GM12878 (cell line): ENCODE results near the gene RIMBP2. TPM values are rescaled to one million over a fixed set of nuclear protein-coding genes. Genes with fewer than 3 reads are reported as not detected.

Experiments used
- ATAC-seq: fragments of 200-7000 bp; cut with Tn5 transposase; 3 replicates; pipeline ENCODE4 v1.9.1; 2020; ENCODE audit warnings: mild to moderate bottlenecking, moderate library complexity
- BruUV-seq: library from RNA; stranded (reverse); fragments of 400-500 nt; replicated peaks from 2 replicates; lab custom pipeline; 2021; lab: Mats Ljungman, UMichigan
- CTCF ChIA-PET: fragments of 300-600 bp; sonication (Branson Sonifier 250); formaldehyde crosslinking; extraction: SDS; loops from one replicate; lab custom pipeline; 2021; ENCODE audit warnings: inconsistent platforms; lab: Yijun Ruan, JAX
- POLR2A ChIA-PET: fragments of 350-600 bp; formaldehyde crosslinking; extraction: SDS; loops from one replicate; lab custom pipeline; 2021; ENCODE audit warnings: inconsistent platforms; lab: Charles Lee
- RAD21 ChIA-PET: fragments of 300-600 bp; sonication (Branson Sonifier 250); formaldehyde crosslinking; loops from one replicate; lab custom pipeline; 2023; ENCODE audit warnings: antibody characterized with exemption; ENCODE audit not compliant: unreplicated experiment; lab: Charles Lee
- SMC1A ChIA-PET: fragments of 300-600 bp; sonication (Branson Sonifier 250); formaldehyde crosslinking; loops from one replicate; lab custom pipeline; 2023; ENCODE audit not compliant: unreplicated experiment, uncharacterized antibody; lab: Charles Lee
- DNase-seq: peaks from one replicate; pipeline ENCODE4 v3.0.0-alpha.2; 2011; ENCODE audit warnings: low read depth, low spot score
- FAIRE-seq: peaks from 3 replicates; lab custom pipeline; 2011; peaks lifted over from hg19 to GRCh38; lab: Jason Lieb, UNC
- H2AFZ ChIP-seq: 2 replicates; pipeline ENCODE4 v1.6.0; 2011; ENCODE audit warnings: low read depth, low read length, control low read depth; ENCODE audit not compliant: control insufficient read depth
- H3K27ac ChIP-seq: 2 replicates; pipeline ENCODE4 v1.5.1; 2011; ENCODE audit warnings: control low read depth; ENCODE audit not compliant: control insufficient read depth, insufficient read depth
- H3K27me3 ChIP-seq, 2 experiments: replicated peaks in 1 of 2; 2 replicates each; pipeline versions ENCODE4 v1.6.0 to v1.6.1; 2011; ENCODE audit warnings: low read length in 1 of 2; ENCODE audit not compliant: control insufficient read depth in 2 of 2, insufficient read depth in 2 of 2
- H3K36me3 ChIP-seq, 2 experiments: 2 replicates each; pipeline ENCODE4 v1.5.1; 2011; ENCODE audit warnings: low read length in 1 of 2; ENCODE audit not compliant: control insufficient read depth in 2 of 2, insufficient read depth in 2 of 2
- H3K4me1 ChIP-seq: 2 replicates; pipeline ENCODE4 v1.6.1; 2011; ENCODE audit warnings: mild to moderate bottlenecking, low read length, moderate library complexity, mixed read lengths; ENCODE audit not compliant: control insufficient read depth, insufficient read depth
- H3K4me2 ChIP-seq: 2 replicates; pipeline ENCODE4 v1.6.0; 2011; ENCODE audit warnings: control low read depth; ENCODE audit not compliant: control insufficient read depth, insufficient read depth
- H3K4me3 ChIP-seq: fragments of 200-600 bp; sonication (generic); 2 replicates; pipeline ENCODE4 v1.5.1; 2016
- H3K79me2 ChIP-seq: 2 replicates; pipeline ENCODE4 v1.6.0; 2011; ENCODE audit warnings: low read length; ENCODE audit not compliant: control insufficient read depth, insufficient read depth
- H3K9ac ChIP-seq: 2 replicates; pipeline ENCODE4 v1.8.0; 2011; ENCODE audit warnings: low read length, control low read depth, mixed read lengths; ENCODE audit not compliant: control insufficient read depth, insufficient read depth
- H3K9me3 ChIP-seq: replicated peaks from 3 replicates; pipeline ENCODE4 v1.5.1; 2011; ENCODE audit warnings: mild to moderate bottlenecking, low read length; ENCODE audit not compliant: control insufficient read depth, insufficient read depth
- H4K20me1 ChIP-seq: 2 replicates; pipeline ENCODE4 v1.6.0; 2011; ENCODE audit not compliant: control insufficient read depth, insufficient read depth
- CBFB ChIP-seq: IDR thresholded peaks from 2 replicates; pipeline ENCODE4 v1.6.1; 2016; ENCODE audit warnings: antibody characterized with exemption, low read depth
- CUX1 ChIP-seq: IDR thresholded peaks from 2 replicates; pipeline ENCODE4 v1.6.1; 2012; ENCODE audit warnings: improper control_type of control experiment, low read depth, low read length; ENCODE audit not compliant: insufficient replicate concordance
- FOS ChIP-seq: IDR thresholded peaks from 3 replicates; pipeline ENCODE4 v1.6.1; 2011; ENCODE audit warnings: borderline replicate concordance; ENCODE audit not compliant: insufficient read length; ENCODE audit errors: extremely low read depth
- IRF4 ChIP-seq: IDR thresholded peaks from 2 replicates; pipeline ENCODE4 v1.6.1; 2011; ENCODE audit warnings: low read depth, low read length
- PML ChIP-seq: IDR thresholded peaks from 2 replicates; pipeline ENCODE4 v1.6.1; 2012; ENCODE audit warnings: low read length, inconsistent platforms
- POLR2AphosphoS2 ChIP-seq: IDR thresholded peaks from 2 replicates; pipeline ENCODE4 v1.6.1; 2011; ENCODE audit warnings: low read depth, mild to moderate bottlenecking, low read length, improper control_type of control experiment, moderate library complexity
- RUNX3 ChIP-seq: IDR thresholded peaks from 2 replicates; pipeline ENCODE4 v1.6.1; 2012; ENCODE audit warnings: low read length, inconsistent platforms
- SMARCA5 ChIP-seq: fragments of 450-650 bp; IDR thresholded peaks from 2 replicates; pipeline ENCODE4 v1.6.1; 2017; ENCODE audit warnings: mild to moderate bottlenecking
- ZBTB40 ChIP-seq: fragments of 450-650 bp; IDR thresholded peaks from 2 replicates; pipeline ENCODE4 v1.6.1; 2016; ENCODE audit warnings: mild to moderate bottlenecking, moderate library complexity, borderline replicate concordance
- WGBS: methylation state at CpG from one replicate; pipeline ENCODE4 v1.1.6; 2016; ENCODE audit warnings: low lambda C conversion rate; ENCODE audit not compliant: insufficient replicate concordance, insufficient coverage; ENCODE audit errors: missing lambda C conversion rate; 5-methylcytosine and 5-hydroxymethylcytosine counted together
- in situ Hi-C: fragments of 300-500 bp; cut with MboI; formaldehyde crosslinking; loops from 9 replicates; pipeline ENCODE4 v1.14.3; 2018; ENCODE audit warnings: mixed read lengths
- intact Hi-C: fragments of 100-400 bp; cut with micrococcal nuclease; formaldehyde crosslinking; loops from one replicate; pipeline ENCODE4 v1.14.2; 2022; ENCODE audit not compliant: unreplicated experiment
- polyA plus RNA-seq, 11 experiments: library from polyadenylated mRNA; depleted of rRNA in 4 of 11; unstranded in 6 of 11; stranded (reverse) in 5 of 11; fragments of >200 nt; fragmentation: Nextera tagmentation in 4 of 11; fragmentation: Illumina TruSeq in 1 of 11; extraction: Ambion mirVana in 4 of 11; extraction: Trizol in 1 of 11; gene quantifications; 1 replicate in 1 of 11; 2 replicates in 10 of 11; pipeline versions ENCODE4 v1.2.1 to v1.2.3, GENCODE V29; 2011 to 2016; ENCODE audit warnings: inconsistent platforms in 2 of 11, missing spikeins in 2 of 11, low read depth in 1 of 11
- total RNA-seq, 4 experiments: library from RNA; depleted of rRNA in 3 of 4; stranded (reverse); fragments of >200 nt in 3 of 4; fragmentation: Illumina TruSeq in 1 of 4; extraction: Trizol in 1 of 4; gene quantifications; 2 replicates each; pipeline versions ENCODE4 v1.2.1 to v1.2.3, GENCODE V29; 2013 to 2021
- TF ChIP-seq, protein P1 (sequence below): IDR thresholded peaks from 2 replicates; pipeline ENCODE4 v1.6.1; 2011; ENCODE audit warnings: low read depth, low read length, improper control_type of control experiment, borderline replicate concordance
- TF ChIP-seq, protein P2 (sequence below): IDR thresholded peaks from 2 replicates; pipeline ENCODE4 v1.6.1; 2011; ENCODE audit warnings: borderline replicate concordance, low read depth, mild to moderate bottlenecking, moderate library complexity, low read length; ENCODE audit not compliant: insufficient read depth, poor library complexity, severe bottlenecking

The RIMBP2 gene
- total and polyA plus RNA-seq, 10 of the 15 experiments (the other 5 are each of a cell fraction or from before 2014, with no cell fraction given), result 0.04 to 2.9 (median 0.07) TPM; not detected in 1

- no peak overlapping the region for H3K4me2 ChIP-seq
- no TSS peak for BruUV-seq
- POLR2A ChIA-PET, result no interaction called here
- RAD21 ChIA-PET, result no interaction called here
- H4K20me1 ChIP-seq, result no peaks in the 10 kb centered on the region
- H3K27ac ChIP-seq, result no peak overlapping the region
- SMC1A ChIA-PET, result no interaction called here
- CTCF ChIA-PET, result interaction anchor here (0.5 kb wide), 1 partner anchor 365 kb away, joined by 3 read pairs; no protein-coding TSS in a partner anchor
- no peaks in the 10 kb centered on the region for H3K79me2 ChIP-seq
- H3K4me3 ChIP-seq, result no peak overlapping the region
- no peak overlapping the region for H2AFZ ChIP-seq
- FAIRE-seq, result no peak
- intact Hi-C loops, result no loop called here
- no peaks in the 10 kb centered on the region for H3K9me3 ChIP-seq
- ATAC-seq, result no peak
- no peak for DNase-seq
- in situ Hi-C loops, result no loop called here
- no peaks in the 10 kb centered on the region for H3K36me3 ChIP-seq
- H3K9ac ChIP-seq, result no peak overlapping the region
- no peaks in the 10 kb centered on the region for H3K4me1 ChIP-seq
- no peaks in the 10 kb centered on the region for H3K27me3 ChIP-seq
- 69% methylated on average over 9 of the region's 9 CpGs for WGBS
- TF ChIP-seq POLR2AphosphoS2 (no peak), SMARCA5 (no peak), IRF4 (no peak), FOS (no peak), RUNX3 (no peak), ZBTB40 (no peak), CUX1 (no peak), PML (no peak), CBFB (no peak)
- TF ChIP-seq, protein P1, sequence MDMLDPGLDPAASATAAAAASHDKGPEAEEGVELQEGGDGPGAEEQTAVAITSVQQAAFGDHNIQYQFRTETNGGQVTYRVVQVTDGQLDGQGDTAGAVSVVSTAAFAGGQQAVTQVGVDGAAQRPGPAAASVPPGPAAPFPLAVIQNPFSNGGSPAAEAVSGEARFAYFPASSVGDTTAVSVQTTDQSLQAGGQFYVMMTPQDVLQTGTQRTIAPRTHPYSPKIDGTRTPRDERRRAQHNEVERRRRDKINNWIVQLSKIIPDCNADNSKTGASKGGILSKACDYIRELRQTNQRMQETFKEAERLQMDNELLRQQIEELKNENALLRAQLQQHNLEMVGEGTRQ, result no peak
- TF ChIP-seq, protein P2, sequence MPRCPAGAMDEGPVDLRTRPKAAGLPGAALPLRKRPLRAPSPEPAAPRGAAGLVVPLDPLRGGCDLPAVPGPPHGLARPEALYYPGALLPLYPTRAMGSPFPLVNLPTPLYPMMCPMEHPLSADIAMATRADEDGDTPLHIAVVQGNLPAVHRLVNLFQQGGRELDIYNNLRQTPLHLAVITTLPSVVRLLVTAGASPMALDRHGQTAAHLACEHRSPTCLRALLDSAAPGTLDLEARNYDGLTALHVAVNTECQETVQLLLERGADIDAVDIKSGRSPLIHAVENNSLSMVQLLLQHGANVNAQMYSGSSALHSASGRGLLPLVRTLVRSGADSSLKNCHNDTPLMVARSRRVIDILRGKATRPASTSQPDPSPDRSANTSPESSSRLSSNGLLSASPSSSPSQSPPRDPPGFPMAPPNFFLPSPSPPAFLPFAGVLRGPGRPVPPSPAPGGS, result no peak
These were observed 261.8 kb downstream of the RIMBP2 start for GRCh38 chr12:130454296-130454695.
